ENCODE measurements around the gene PRSS50. TPM values are rescaled to one million over a fixed set of nuclear protein-coding genes. Genes with fewer than 3 reads are reported as not detected.

Gene PRSS50
- total RNA-seq, 2 donors from 2014 or later = 1.2 to 4.4 TPM

DNA sequence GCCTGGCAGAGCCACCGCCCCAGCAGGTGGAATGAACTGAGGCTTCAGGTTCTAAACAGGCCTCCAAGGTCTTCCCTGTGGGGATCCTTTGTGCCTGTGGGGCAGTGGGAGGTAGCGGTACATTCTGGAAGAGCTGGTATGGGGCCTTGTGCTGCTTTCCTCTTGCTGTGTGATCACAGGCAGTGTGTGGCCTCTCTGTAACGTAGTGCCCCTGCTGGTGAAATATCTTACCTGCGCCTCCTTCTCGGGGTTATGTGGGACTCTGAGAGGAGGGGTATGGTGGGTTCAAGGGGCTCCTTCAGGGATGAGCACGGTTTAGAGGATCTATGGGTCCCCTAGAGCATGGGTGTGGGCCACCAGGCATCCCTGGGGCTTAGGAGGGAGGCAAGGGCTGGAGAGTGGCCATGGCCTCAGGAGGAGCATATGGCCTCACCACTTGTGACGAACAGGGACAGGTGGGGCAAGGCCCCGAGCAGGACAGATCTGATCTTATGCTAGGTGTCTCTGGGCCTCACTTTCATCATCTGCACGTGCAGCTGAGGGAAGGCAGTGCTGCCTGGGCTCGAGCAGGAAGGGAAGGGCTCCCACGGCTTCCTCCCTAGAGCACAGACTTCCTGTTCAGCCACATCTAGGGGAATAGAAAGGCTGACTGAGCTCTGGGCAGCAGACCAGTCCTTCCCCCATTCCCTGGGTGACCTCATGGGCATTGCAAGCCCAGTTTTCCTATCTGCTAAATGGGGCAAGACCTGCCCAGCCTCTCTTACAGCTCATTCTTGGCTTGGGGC is 22.3 kb downstream of the PRSS50 start:
- Mint-ChIP-seq H3K27me3 (ENCODE audit: insufficient read depth) (peaks cover 23% of the 10 kb centered on the region), H3K4me3 (no peak overlapping the region), H3K4me1 (peaks cover 5% of the 10 kb centered on the region), H3K27ac (no peak overlapping the region), H3K9me3 (no peaks in the 10 kb centered on the region), H3K36me3 (ENCODE audit: low read depth) (no peaks in the 10 kb centered on the region)
- TF ChIP-seq, protein P1, sequence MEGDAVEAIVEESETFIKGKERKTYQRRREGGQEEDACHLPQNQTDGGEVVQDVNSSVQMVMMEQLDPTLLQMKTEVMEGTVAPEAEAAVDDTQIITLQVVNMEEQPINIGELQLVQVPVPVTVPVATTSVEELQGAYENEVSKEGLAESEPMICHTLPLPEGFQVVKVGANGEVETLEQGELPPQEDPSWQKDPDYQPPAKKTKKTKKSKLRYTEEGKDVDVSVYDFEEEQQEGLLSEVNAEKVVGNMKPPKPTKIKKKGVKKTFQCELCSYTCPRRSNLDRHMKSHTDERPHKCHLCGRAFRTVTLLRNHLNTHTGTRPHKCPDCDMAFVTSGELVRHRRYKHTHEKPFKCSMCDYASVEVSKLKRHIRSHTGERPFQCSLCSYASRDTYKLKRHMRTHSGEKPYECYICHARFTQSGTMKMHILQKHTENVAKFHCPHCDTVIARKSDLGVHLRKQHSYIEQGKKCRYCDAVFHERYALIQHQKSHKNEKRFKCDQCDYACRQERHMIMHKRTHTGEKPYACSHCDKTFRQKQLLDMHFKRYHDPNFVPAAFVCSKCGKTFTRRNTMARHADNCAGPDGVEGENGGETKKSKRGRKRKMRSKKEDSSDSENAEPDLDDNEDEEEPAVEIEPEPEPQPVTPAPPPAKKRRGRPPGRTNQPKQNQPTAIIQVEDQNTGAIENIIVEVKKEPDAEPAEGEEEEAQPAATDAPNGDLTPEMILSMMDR (conservative IDR thresholded peaks at IDR 0.05) = peak; percentile 82
- Histone ChIP-seq H3K9ac (ENCODE audit: extremely low read depth, low read length, poor library complexity, severe bottlenecking) (no peak overlapping the region), H3K27ac (ENCODE audit: low read depth, low read length) (no peak overlapping the region), H3K4me3 (ENCODE audit: low read length) (no peak overlapping the region), H3K9me3 (ENCODE audit: control insufficient read depth, low read length) (no peaks in the 10 kb centered on the region), H3K27me3 (ENCODE audit: control insufficient read depth, insufficient read depth, low read length, poor library complexity, severe bottlenecking) (peaks cover 11% of the 10 kb centered on the region), H3K36me3 (ENCODE audit: control insufficient read depth, insufficient read depth, low read length) (no peaks in the 10 kb centered on the region), H3K4me1 (ENCODE audit: control insufficient read depth, insufficient read depth, low read length) (no peaks in the 10 kb centered on the region)
- DNase-seq = peak; percentile 90
- 75 to 77% methylated on average over 8 to 11 of the region's 11 CpGs for WGBS, 2 experiments (ENCODE audit: insufficient coverage in 1 of 2, insufficient read length in 1 of 2)

DNA sequence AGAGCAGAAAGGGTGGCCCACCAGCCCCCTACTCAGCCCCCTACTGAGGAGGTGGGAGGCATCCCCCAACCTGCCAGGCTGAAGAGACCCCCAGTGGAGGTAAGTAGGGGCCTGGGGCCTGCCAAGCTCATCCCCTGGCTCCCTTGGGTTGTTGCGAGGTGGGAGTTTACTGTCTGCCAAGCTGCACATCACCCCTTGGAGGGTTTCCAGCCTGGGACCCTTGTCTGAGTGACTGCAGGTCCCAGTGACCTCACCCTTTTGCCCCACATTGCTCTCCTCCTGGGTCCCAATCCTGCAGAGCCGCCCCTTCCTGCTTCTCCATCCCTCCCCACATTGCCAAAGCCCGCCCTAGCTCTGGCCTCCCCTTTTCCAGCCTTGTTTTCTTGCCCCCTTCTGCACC is 23.1 kb downstream of the PRSS50 start:
- Histone ChIP-seq H3K4me1 (ENCODE audit: control insufficient read depth, insufficient read depth, low read length) (no peaks in the 10 kb centered on the region), H3K9ac (ENCODE audit: extremely low read depth, low read length, poor library complexity, severe bottlenecking) (no peak overlapping the region), H3K36me3 (ENCODE audit: control insufficient read depth, insufficient read depth, low read length) (no peaks in the 10 kb centered on the region), H3K27me3 (ENCODE audit: control insufficient read depth, insufficient read depth, low read length, poor library complexity, severe bottlenecking) (peaks cover 11% of the 10 kb centered on the region), H3K27ac (ENCODE audit: low read depth, low read length) (no peak overlapping the region), H3K4me3 (ENCODE audit: low read length) (no peak overlapping the region), H3K9me3 (ENCODE audit: control insufficient read depth, low read length) (no peaks in the 10 kb centered on the region)
- H3K27me3 Mint-ChIP-seq (ENCODE audit: insufficient read depth) = peaks cover 24% of the 10 kb centered on the region
- H3K36me3 Mint-ChIP-seq (ENCODE audit: low read depth) = no peaks in the 10 kb centered on the region
- H3K9me3 Mint-ChIP-seq = no peaks in the 10 kb centered on the region
- H3K4me3 Mint-ChIP-seq = no peak overlapping the region
- 94% methylated on average over 3 of the region's 3 CpGs; no CpG with 5 or more reads in 1 of the 2 experiments for WGBS, 2 experiments (ENCODE audit: insufficient coverage in 1 of 2, insufficient read length in 1 of 2)
- no peak overlapping the region for H3K27ac Mint-ChIP-seq
- no peak for DNase-seq
- peaks cover 5% of the 10 kb centered on the region for H3K4me1 Mint-ChIP-seq
- TF ChIP-seq, protein P1 (conservative IDR thresholded peaks at IDR 0.05) = no peak

DNA sequence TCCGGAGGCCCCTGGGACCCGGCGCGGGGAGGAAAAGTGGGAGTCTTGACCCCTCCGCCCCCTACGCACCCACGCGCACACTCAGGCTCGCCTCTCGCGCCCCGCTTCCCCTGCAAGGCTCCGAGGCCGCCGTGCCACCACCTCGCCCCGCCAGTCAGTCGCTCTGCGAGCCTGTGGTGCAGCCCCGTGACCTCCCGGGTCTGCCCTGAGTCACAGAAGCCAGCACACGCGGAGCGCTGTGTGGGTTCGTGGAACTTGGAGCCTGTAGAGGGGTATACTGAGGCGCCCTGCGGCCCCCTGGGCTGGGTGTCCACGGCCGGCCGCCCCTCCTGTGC is 23.8 kb downstream of the PRSS50 start:
- H3K9me3 ChIP-seq (ENCODE audit: control insufficient read depth, low read length) = no peaks in the 10 kb centered on the region
- TF ChIP-seq, protein P1 (conservative IDR thresholded peaks at IDR 0.05) = no peak
- H3K27me3 Mint-ChIP-seq (ENCODE audit: insufficient read depth) = peaks cover 24% of the 10 kb centered on the region
- H3K27me3 ChIP-seq (ENCODE audit: control insufficient read depth, insufficient read depth, low read length, poor library complexity, severe bottlenecking) = peaks cover 11% of the 10 kb centered on the region
- no peaks in the 10 kb centered on the region for H3K36me3 Mint-ChIP-seq (ENCODE audit: low read depth)
- peak overlapping the region; percentile 64 for H3K4me3 Mint-ChIP-seq
- H3K4me1 Mint-ChIP-seq = peaks cover 5% of the 10 kb centered on the region
- no peak overlapping the region for H3K4me3 ChIP-seq (ENCODE audit: low read length)
- H3K9me3 Mint-ChIP-seq = no peaks in the 10 kb centered on the region
- no peak overlapping the region for H3K9ac ChIP-seq (ENCODE audit: extremely low read depth, low read length, poor library complexity, severe bottlenecking)
- no peak overlapping the region for H3K27ac Mint-ChIP-seq
- H3K36me3 ChIP-seq (ENCODE audit: control insufficient read depth, insufficient read depth, low read length) = no peaks in the 10 kb centered on the region
- no peak overlapping the region for H3K27ac ChIP-seq (ENCODE audit: low read depth, low read length)
- 56 to 93% methylated on average over 8 to 30 of the region's 30 CpGs for WGBS, 2 experiments (ENCODE audit: insufficient coverage in 1 of 2, insufficient read length in 1 of 2)
- DNase-seq = no peak
- no peaks in the 10 kb centered on the region for H3K4me1 ChIP-seq (ENCODE audit: control insufficient read depth, insufficient read depth, low read length)

All from endodermal cell (in vitro differentiated cells).